A673 (cell line): Measurements from ENCODE around the gene GATAD2A. TPM values are rescaled to one million over a fixed set of nuclear protein-coding genes. Genes with fewer than 3 reads are reported as not detected.

ENCODE experiments used
- BruUV-seq: library from RNA; stranded (reverse); fragments of 400-500 nt; replicated peaks from 2 replicates; lab custom pipeline; 2021; lab: Mats Ljungman, UMichigan
- CTCF ChIA-PET: fragments of 300-600 bp; sonication (Branson Sonifier 250); formaldehyde crosslinking; loops from one replicate; lab custom pipeline; 2022; ENCODE audit warnings: antibody characterized with exemption; lab: Charles Lee
- POLR2A ChIA-PET: fragments of 300-600 bp; sonication (Branson Sonifier 250); formaldehyde crosslinking; loops from one replicate; lab custom pipeline; 2022; ENCODE audit warnings: antibody characterized with exemption; ENCODE audit not compliant: low non-redundant PET; lab: Charles Lee
- DNase-seq: peaks from one replicate; pipeline ENCODE4 v3.0.0-alpha.2; 2015; ENCODE audit warnings: low spot score
- H3K27ac ChIP-seq: fragments of 200-600 bp; sonication (generic); 2 replicates; pipeline ENCODE4 v1.5.1; 2016; ENCODE audit warnings: mixed run types, low read depth, mild to moderate bottlenecking, mixed read lengths, antibody characterized with exemption, low read length; ENCODE audit not compliant: poor library complexity, severe bottlenecking
- H3K27me3 ChIP-seq: fragments of 200-600 bp; sonication (generic); replicated peaks from 2 replicates; pipeline ENCODE4 v1.6.1; 2017; ENCODE audit warnings: mixed run types, low read depth, mild to moderate bottlenecking, mixed read lengths, antibody characterized with exemption, low read length; ENCODE audit not compliant: insufficient read depth, poor library complexity
- H3K36me3 ChIP-seq: fragments of 200-600 bp; sonication (generic); 2 replicates; pipeline ENCODE4 v1.6.1; 2016; ENCODE audit warnings: mixed run types, mild to moderate bottlenecking, mixed read lengths, antibody characterized with exemption, low read length; ENCODE audit not compliant: insufficient read depth, poor library complexity, severe bottlenecking
- H3K4me1 ChIP-seq: fragments of 200-600 bp; sonication (generic); 2 replicates; pipeline ENCODE4 v1.6.1; 2017; ENCODE audit warnings: mixed run types, mild to moderate bottlenecking, mixed read lengths, antibody characterized with exemption, low read length; ENCODE audit not compliant: insufficient read depth, poor library complexity, severe bottlenecking
- H3K4me3 ChIP-seq: fragments of 200-600 bp; sonication (generic); 2 replicates; pipeline ENCODE4 v1.5.1; 2016; ENCODE audit warnings: low read depth, mixed run types, mild to moderate bottlenecking, mixed read lengths, low read length; ENCODE audit not compliant: poor library complexity, severe bottlenecking
- H3K9me3 ChIP-seq: fragments of 200-600 bp; sonication (generic); 2 replicates; pipeline ENCODE4 v1.6.1; 2016; ENCODE audit warnings: mixed run types, low read depth, mild to moderate bottlenecking, mixed read lengths, antibody characterized with exemption, low read length; ENCODE audit not compliant: poor library complexity, severe bottlenecking
- EZH2 ChIP-seq: fragments of 200-600 bp; sonication (generic); IDR thresholded peaks from 2 replicates; pipeline ENCODE4 v1.6.1; 2017; ENCODE audit warnings: borderline replicate concordance, low read depth, mild to moderate bottlenecking, mixed read lengths, antibody characterized with exemption, low read length; ENCODE audit not compliant: poor library complexity, severe bottlenecking
- intact Hi-C: fragments of 100-400 bp; cut with micrococcal nuclease; formaldehyde crosslinking; loops from one replicate; pipeline ENCODE4 v1.10.0; 2022; ENCODE audit not compliant: unreplicated experiment
- total RNA-seq: library from RNA; stranded (reverse); gene quantifications from 2 replicates; pipeline ENCODE4 v1.2.3, GENCODE V29; 2021
- TF ChIP-seq, protein P1 (sequence below): fragments of 300-800, 200-600 bp; sonication (generic); conservative IDR thresholded peaks from 2 replicates; pipeline ENCODE4 v1.5.1; 2017; ENCODE audit warnings: low read depth, mild to moderate bottlenecking, antibody characterized with exemption, low read length, moderate library complexity, mixed read lengths

Gene GATAD2A
- total RNA-seq, 1 experiment from 2014 or later: 218 TPM

DNA sequence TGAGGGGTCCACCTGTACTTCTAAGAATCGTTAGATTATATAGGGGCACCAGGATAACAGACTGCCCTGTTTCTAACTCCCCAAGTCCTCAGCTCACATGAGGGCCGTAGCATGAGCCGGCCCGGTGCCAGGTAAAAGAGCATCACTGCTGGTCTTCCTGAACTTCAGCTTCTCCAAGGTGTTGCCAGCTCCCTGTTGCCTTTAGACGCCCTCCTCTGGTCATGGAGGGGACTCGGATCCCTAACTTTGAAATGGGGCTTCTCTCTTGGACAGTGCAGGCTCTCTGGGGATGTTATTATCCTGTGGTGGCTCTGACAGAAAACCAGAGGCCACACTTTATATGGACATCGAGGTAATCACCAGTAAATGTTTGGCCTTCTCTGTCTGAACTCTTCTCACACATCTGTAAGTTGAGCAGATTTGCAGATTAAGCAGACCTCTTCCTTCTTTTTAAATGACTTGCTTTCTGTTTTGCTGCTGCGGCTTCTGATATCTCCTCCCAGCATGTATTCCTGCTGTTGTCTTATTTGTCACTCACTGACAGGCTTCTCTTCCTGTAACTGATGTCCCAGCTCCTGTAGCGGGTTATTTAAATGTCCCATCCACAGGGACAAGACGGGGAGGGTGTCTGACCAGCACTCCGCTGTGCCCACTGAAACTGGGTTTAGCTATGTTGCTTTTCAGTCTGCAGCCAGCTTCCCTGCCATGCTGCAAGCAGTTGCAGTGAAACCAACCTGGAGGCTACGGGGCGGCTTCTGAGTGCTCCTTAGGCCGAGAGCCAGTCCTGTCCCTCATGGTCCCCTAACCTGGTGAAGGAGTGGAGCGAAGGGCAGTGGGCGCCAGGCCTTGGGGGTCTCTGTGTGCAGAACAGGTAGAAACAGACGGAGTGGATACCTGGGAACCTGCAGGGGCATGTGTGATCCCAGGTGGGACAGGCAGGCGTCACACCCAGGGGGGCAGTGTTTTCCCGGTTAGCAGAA, 70.7 kb downstream of the GATAD2A start:
- ChIA-PET CTCF (no interaction called here), POLR2A (no interaction called here)
- no peak for TF ChIP-seq EZH2
- TF ChIP-seq, protein P1, sequence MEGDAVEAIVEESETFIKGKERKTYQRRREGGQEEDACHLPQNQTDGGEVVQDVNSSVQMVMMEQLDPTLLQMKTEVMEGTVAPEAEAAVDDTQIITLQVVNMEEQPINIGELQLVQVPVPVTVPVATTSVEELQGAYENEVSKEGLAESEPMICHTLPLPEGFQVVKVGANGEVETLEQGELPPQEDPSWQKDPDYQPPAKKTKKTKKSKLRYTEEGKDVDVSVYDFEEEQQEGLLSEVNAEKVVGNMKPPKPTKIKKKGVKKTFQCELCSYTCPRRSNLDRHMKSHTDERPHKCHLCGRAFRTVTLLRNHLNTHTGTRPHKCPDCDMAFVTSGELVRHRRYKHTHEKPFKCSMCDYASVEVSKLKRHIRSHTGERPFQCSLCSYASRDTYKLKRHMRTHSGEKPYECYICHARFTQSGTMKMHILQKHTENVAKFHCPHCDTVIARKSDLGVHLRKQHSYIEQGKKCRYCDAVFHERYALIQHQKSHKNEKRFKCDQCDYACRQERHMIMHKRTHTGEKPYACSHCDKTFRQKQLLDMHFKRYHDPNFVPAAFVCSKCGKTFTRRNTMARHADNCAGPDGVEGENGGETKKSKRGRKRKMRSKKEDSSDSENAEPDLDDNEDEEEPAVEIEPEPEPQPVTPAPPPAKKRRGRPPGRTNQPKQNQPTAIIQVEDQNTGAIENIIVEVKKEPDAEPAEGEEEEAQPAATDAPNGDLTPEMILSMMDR: peak; percentile 50
- Histone ChIP-seq H3K4me3 (no peak overlapping the region), H3K9me3 (no peaks in the 10 kb centered on the region), H3K36me3 (no peaks in the 10 kb centered on the region), H3K27ac (peak overlapping the region; percentile 53), H3K4me1 (no peaks in the 10 kb centered on the region), H3K27me3 (no peaks in the 10 kb centered on the region)
- no peak for DNase-seq
- no TSS peak for BruUV-seq
- intact Hi-C loops: no loop called here

DNA sequence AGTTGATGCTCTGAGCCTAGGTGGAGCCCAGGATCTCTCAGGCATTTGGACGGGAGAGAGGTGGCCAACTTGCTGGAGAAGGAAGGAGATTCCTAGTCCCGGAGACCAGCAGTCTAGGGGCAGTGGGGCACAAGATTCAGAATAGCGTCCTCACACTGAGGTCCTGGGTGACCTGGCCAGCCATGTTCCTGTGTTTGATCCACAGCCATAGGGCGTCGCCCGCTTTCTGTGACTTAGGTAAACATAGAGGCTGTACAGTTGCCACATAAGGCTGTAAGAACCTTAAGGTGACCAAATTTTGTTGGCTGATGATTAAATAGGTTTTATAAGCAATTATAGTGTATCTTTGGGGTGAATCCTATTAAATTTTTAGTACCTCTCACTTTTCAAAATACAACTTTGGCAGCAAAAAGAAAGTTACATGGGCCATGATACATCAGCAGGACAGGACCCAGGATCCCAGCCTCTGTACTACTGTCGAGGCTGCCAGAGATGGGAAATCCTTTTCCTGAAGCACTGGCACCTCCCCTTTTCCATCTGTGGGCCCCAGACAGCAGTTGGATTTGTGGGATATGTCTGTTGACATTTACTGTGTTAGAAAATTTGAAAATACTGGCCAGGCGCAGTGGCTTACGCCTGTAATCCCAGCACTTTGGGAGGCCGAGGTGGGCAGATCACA, 72.4 kb downstream of the GATAD2A start:
- TF ChIP-seq, protein P1: no peak
- no peak for TF ChIP-seq EZH2
- Histone ChIP-seq H3K4me3 (no peak overlapping the region), H3K27me3 (no peaks in the 10 kb centered on the region), H3K9me3 (no peaks in the 10 kb centered on the region), H3K27ac (no peak overlapping the region), H3K4me1 (no peaks in the 10 kb centered on the region), H3K36me3 (no peaks in the 10 kb centered on the region)
- ChIA-PET CTCF (no interaction called here), POLR2A (no interaction called here)
- DNase-seq: no peak
- intact Hi-C loops: no loop called here
- BruUV-seq: no TSS peak

DNA sequence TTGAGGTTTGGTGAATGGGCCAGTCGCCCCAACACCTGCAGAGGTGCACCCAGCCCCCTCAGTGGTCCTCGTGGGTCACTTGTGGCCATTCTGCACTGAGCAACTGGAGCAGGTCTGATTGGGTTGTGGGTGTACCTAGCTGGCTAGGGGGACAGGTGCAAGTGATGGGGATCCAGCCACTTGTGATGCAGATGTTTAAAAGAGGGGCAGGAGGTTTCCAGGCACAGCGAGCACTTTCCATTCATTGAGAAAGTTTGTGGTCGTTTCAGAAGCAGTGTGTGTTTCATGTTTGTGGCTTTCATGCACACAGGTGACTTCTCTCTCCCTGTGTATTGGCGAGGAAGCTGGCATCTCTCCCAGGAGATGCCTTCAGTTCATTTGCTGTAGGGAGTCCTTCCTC, 75.2 kb downstream of the GATAD2A start:
- Histone ChIP-seq H3K4me3 (no peak overlapping the region), H3K27me3 (no peaks in the 10 kb centered on the region), H3K4me1 (no peaks in the 10 kb centered on the region), H3K36me3 (no peaks in the 10 kb centered on the region), H3K9me3 (no peaks in the 10 kb centered on the region), H3K27ac (no peak overlapping the region)
- intact Hi-C loops: no loop called here
- no TSS peak for BruUV-seq
- TF ChIP-seq EZH2: no peak
- TF ChIP-seq, protein P1: no peak
- ChIA-PET CTCF (no interaction called here), POLR2A (no interaction called here)
- no peak for DNase-seq
